Measurements from ENCODE around the gene ATG9A.
A peak's percentile ranks its signal among the peaks of the same experiment; 100 is the strongest.
"Not testable (repeated sequence)": the region's sequence is repeated elsewhere in the genome, so short reads cannot be mapped to it uniquely, and the experiment has no call there.

The ATG9A gene

DNA sequence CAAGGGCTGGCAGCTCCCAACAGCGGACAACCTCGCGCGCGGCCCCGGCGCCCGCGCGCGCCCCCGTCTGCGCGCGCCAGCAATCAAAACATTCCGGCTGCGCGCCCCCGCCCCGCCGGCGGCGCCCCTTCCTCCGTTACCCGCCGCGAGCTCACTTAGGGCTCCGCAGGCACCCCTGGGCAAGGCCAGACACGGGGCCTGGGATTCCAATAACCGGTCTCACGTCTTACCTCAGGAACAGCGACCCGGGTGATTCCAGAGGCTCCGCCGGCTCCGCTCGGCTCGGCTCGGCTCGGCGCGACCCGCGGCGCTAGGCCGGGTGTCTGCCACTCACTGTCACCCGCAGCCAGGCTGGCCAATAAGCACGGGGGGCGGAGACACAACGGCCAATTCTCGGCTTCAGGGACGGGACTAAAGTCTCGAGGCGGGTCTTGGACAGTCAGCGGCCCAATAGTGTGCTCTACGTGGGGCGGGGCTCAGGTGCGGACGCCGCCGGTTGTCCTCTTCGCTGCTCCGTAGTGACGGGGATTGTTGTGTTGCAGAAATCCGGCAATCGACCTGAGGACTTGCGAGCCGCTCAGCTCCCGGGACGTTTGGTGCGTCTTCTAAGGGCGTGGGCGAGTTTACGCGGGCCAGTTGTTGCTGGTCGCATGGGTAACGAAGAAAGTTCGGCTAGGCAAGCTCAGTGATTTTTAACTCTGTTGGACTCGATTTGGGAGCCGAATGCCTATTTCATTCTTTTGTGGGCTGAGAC, at the start of gene ATG9A, which contains the start of gene ANKZF1:
TSS of gene ATG9A (minus strand) at position 332 of the 754 bp plus-strand sequence. CDS start 1,612 bp downstream, outside the sequence.
TSS of gene ANKZF1 (plus strand) at position 502 of the 754 bp plus-strand sequence. CDS start 452 bp downstream, outside the sequence.
- peak; percentile 99 for DNase-seq (ENCODE audit: low spot score)

GRCh38 chr2:219278655-219279150, 49.3 kb upstream of the ATG9A start:
- no peak for DNase-seq (ENCODE audit: low spot score)

DNA sequence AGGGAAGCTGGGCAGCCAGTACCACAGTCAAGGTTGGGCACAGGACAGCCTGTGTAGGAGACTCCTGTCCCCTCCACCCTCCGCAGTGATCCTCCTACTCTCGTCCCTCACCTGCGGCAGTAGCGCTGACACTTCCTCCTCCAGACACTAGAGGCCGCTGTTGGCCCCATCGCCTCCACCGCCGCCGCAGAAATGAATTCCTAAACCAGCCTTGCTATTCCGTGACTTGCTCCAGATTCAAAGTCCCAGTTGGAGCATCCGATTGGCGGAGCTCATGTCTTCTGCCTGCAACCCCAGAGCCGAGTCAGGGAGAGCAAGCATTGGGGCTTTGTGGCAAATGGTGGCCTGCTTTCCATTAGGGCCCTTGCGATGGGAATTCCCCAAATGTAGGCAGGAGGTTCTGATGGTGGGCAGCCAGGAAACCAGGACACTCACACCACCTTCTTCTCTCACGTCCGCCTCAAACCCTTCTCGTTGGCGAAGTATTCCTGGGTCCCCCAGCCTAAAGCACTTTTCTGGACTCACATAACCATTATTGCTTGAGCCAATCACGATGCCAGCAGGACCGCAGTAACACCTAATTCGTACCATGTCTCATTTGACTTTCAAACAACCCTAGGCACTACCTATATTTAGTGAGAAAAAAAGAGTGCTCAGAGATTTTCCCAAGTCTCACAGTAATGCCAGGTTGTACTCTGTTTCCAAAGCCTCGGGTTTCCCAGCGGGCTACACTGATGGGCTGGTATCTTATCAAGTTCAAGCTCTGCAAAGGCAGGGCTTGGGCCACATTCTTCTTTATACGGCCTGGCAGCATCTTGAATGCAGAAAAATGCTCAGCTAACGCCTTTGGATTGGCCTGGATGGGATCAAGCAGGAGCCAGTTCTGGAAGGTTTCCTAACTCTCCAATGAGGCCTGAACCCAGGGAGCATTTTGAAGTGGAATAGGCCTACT, 48.5 kb upstream of the ATG9A start:
- peak; percentile 78 for DNase-seq (ENCODE audit: low spot score)

DNA sequence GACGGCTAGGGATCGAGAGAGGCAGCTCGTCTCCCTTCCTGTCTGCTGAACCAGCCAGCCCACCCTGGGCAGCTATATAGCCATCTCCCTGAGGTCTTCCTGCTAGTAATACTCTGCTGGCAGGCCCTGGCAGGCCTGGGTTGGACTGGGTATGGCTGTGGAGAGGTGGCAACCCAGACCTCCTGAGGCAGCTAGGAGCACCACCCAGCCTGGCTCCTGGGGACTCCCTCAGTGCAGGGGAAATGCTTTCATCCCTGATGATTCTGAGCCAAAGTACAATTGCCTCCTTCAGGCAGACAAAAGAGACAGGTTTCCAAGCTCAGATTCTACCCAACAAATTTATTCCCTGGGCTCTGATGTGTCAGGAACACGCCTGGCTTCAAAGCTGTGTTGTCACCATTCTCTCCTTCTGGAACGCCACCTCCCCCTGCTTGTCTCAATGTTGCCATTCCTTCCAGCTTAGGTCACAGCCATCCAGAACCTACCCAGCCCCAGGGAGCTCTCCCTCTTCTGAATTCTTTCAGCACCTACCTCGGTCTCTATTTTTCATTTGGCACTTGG, 45.0 kb upstream of the ATG9A start:
- no peak for DNase-seq (ENCODE audit: low spot score)

- no peak for DNase-seq (ENCODE audit: low spot score)
Measured at GRCh38 chr2:219273937-219274336, 44.5 kb upstream of the ATG9A start.

GRCh38 chr2:219272995-219273394, 43.6 kb upstream of the ATG9A start:
- DNase-seq (ENCODE audit: low spot score) = no peak

- no peak for DNase-seq (ENCODE audit: low spot score)
Measured at GRCh38 chr2:219272356-219272755, 42.9 kb upstream of the ATG9A start.

GRCh38 chr2:219271021-219271420, 41.6 kb upstream of the ATG9A start:
- DNase-seq (ENCODE audit: low spot score) = no peak

GRCh38 chr2:219270055-219270372, 40.6 kb upstream of the ATG9A start:
- DNase-seq (ENCODE audit: low spot score) = no peak

DNA sequence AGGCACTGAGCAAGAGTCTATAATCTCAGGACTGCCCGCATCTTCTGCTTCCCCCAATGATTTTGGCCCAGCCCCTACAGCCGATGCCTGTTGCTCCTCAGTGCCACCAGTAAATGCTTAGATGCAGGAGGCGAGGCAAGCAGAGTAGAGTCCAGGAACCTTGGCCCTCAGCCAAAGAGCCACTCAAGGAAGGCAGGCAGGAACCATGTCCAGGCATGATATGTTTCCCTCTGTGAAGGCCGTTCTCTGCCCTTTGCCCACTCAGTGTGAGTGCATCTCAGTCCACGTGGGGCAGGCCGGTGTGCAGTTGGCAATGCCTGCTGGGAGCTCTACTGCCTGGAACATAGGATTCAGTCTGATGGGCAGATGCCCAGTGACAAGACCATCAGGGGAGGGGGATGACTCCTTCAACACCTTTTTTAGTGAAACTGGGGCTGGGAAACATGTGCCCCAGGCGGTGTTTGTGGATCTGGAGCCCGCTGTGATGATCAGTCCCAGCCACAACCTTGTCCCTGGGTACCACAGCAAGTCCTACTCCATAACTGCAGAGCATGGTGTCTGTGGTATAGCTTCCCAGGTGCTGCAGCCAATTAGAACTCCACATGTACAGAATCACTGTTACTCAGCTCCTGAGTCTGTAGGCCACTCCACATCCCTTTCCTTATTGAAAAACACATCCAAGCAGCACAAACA, 40.1 kb upstream of the ATG9A start:
- DNase-seq (ENCODE audit: low spot score) = no peak

GRCh38 chr2:219268294-219268693, 38.9 kb upstream of the ATG9A start:
- DNase-seq (ENCODE audit: low spot score) = no peak

DNA sequence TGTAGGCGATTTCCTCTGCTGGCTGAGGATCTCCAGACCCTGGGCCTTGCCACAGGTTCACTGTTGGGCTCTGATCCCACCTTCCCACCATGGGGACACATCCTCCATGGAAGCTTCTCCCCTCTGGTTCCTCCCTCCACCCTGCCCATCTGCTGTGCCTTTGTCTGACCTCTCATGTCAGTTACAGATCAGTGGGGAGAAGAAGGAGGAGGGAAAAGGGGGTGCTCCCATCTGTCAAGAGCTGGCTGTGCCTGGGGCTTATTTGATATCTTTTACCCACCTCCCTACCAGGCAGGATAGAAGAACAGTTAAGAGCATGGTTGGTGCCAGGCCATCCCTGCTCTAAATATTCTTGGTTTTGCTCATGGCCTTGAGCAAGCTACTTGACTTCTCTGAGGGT, 37.5 kb upstream of the ATG9A start:
- DNase-seq (ENCODE audit: low spot score) = no peak

GRCh38 chr2:219266232-219266631, 36.8 kb upstream of the ATG9A start:
- no peak for DNase-seq (ENCODE audit: low spot score)

DNA sequence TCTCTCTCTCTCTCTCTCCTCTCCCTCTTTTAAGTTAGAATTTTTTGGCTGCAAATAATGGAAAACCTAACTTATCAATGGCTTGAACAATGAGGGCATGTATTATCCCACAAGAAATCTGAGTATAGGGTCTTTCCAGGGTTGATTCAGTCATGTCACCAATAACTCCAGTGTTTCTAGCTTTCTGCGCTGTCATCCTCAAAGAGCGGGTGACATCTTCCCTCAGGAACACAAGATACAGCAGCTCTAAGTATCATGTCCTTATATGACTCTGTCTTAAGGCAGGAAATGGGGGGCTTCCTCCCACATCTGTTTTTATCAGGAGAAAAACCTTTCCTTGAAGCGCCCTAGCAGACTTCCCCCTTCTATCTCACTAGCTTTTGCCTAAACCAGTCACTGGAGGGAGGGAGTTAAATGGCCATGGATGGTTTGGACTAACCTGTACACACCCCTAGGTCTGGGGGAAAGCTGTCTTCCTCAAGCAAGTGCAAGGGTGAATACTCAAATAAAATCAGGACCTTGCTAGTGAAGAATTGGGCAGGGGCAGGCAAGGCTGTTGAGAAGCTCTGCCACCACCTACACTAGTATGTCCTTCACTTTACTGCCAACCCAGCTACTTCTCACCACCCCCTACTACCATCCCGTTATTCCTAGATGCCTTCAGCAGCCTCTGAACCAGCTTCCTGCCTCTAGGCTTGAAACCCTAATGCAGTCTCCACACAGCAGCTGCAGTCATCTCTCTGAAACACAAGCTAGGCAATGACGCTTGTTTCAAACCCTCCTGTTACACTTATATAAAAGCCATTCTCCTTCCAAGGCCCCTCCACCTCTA, 31.8 kb upstream of the ATG9A start:
- DNase-seq (ENCODE audit: low spot score) = no peak

GRCh38 chr2:219258942-219259341, 29.5 kb upstream of the ATG9A start:
- not testable (repeated sequence) for DNase-seq (ENCODE audit: low spot score)

DNA sequence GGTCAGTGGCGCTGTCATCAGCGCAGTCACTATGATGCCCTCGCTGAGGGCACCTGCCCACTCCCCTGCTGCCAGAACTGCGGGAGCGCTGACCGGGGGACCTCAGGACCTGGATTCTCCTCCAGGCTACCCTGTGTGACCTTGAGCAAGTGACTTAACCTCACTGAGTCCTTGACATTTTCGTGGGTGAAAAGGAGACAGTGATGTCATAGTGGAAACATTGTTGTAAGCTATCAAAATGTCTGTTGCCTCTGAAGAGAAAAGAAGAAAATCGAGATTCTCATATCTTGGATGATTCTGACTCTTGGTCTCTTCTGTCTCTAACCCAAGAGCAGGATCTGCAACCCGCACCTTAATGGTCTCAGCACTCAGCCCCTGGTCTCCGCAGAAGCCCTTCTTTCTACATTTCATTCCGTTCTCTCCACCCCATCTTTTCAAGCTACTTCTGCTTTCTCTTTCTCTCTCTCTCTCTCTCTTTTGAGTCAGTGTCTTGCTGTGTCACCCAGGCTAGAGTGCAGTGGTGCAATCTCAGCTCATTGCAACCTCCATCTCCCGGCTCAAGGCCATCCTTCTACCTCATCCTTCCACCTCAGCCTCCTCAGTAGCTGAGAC, 25.3 kb upstream of the ATG9A start:
- peak; percentile 59 for DNase-seq (ENCODE audit: low spot score)

DNA sequence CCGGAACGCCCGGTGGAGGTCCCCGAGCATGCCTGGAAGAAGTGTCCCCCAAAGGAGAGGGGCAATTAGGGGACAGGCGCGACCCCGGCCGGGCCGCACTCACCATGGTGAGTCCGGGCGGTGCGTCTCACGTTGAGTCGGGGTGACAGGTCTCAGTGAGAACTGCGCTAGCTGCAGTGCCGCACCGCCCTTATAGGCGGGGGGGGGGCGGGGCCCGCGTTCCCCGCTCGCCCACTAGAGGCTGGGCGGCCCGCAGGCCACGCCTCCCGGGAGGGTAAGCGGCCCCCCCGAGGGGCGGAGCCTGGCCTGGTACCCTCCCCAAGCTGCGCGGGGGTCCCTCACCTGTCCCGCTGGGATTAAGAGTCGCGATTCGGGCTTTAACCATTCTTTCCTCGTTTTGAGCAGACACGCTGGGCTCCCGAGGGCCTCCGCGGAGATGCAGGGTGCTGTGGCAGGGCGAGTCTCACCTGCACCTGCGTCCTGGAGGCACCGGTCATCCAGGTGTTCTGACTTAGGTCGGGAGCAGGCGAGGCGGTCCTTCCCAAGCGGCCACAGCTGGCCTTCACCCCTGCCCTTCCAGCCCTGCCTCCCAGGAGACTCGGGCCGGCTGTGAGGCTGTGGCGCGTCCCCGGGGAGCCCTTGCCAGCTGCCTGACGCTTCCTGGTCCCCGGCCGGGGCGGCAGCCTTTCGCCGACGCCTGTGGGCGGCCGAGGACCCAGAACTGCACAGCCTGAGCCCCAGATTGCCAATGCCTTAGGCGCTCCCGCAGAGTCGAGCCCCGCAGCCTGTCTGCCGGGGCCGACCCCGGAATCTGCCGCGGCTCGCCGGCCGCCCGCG, 24.5 kb upstream of the ATG9A start, which contains the start of gene TUBA4A:
TSS of gene TUBA4A (minus strand) at position 166 of the 837 bp plus-strand sequence. CDS start at position 106, 60 bp downstream.
- peak; percentile 89 for DNase-seq (ENCODE audit: low spot score)

GRCh38 chr2:219252900-219253752, 23.7 kb upstream of the ATG9A start, which contains the start of gene TUBA4B:
Gene TUBA4B (plus strand): TSS chr2:219253243. CDS start chr2:219253408, 165 bp downstream.
- peak; percentile 41 for DNase-seq (ENCODE audit: low spot score)
